Stimulated activated CD4-positive, alpha-beta T cell treated with anti-CD3 and anti-CD28 coated beads, Interleukin-12 subunit alpha, Interleukin-12 subunit beta, amount 100 ng/mL, for 4 hours (primary cell): ENCODE data around the gene SPESP1.

Experiments
- DNase-seq: peaks from one replicate; pipeline ENCODE4 v3.0.0-alpha.2; 2020

The SPESP1 gene

DNA sequence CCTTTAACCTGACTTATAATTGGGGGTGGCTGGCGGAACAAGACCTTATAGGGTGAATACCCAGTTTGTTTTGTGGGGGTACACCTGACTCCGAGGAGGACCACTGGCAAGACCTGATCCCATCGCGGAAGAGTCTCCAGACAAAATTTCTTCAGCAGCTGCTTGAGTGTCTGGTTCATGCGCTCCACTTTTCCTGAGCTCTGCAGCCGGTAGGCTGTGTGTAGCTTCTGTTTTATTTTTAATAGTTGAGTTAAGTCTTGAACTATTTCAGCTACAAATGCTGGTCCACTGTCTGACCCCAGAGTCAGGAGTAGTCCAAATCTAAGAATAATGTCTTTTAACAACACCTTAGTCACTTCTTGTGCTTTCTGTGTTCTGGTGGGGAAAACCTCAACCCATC, 63.0 kb downstream of the SPESP1 start:
- DNase-seq: no peak

DNA sequence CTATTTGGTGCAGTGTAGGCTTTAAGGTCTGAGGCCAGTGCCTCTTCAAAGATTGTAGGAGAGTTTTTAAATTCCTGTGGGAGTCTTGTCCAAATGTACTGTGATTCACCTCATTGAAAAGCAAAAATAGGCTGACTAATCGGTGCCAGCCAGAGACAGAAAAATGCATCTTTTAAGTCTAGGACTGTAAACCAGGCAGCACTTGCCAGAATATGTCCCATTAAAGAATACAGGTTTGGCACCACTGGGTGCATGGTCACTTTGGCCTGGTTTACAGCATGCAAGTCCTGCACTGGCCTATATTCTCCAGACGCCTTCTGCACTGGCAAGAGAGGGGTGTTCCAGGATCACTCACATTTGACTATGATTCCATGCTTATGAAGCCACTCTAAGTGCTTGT, 63.8 kb downstream of the SPESP1 start:
- DNase-seq: no peak

DNA sequence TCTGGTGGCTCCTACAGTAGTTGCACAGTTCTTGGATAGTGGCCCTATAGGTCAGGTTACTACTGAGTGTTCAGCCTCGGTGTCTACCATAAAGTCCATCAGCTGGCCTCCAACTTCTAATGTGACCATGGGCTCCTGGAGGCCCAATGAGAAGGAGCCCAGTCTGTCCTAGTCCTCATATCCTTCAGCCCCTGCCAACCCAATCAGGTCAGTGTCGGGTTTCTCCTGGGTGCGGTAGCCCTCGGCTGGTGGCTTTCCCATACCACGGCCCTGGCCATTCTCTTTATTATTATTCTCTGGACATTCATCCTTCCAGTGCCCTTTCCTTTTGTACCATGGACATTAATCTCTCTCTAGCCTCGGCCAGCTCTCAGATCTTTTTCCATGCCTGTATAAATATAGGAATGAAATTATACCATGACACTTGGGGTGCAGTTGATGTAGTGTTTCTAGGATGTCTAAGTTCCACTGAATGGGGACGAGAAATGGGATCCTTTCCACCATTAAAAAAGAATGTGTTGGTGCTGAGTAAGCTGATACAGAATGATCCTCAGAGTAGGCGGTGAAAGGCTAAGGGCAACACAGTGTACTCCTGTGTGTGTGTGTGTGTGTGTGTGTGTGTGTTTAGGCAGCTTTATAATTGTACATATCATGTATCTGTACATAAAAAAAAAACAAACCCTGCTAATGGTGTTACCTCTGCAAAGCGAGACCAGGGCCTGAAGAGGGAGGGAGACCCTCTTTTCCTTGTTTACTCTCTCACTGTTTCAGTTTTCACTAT, 64.8 kb downstream of the SPESP1 start:
- DNase-seq: no peak
